Astrocyte (in vitro differentiated cells and primary cell): ENCODE results near the gene PLXNB2. TPM values are rescaled to one million over a fixed set of nuclear protein-coding genes. Genes with fewer than 3 reads are reported as not detected.

Experiments used
- DNase-seq: peaks from one replicate; pipeline ENCODE4 v3.0.0-alpha.2; 2010; ENCODE audit warnings: low read depth
- FAIRE-seq: peaks from 2 replicates; lab custom pipeline; 2011; peaks lifted over from hg19 to GRCh38; lab: Jason Lieb, UNC
- H2AFZ ChIP-seq: 2 replicates; pipeline ENCODE4 v1.6.0; 2012; ENCODE audit warnings: low read depth, low read length, inconsistent platforms
- H3K27ac ChIP-seq: 2 replicates; pipeline ENCODE4 v1.5.1; 2011; ENCODE audit warnings: low read depth, low read length, inconsistent platforms
- H3K27me3 ChIP-seq: 2 replicates; pipeline ENCODE4 v1.6.0; 2011; ENCODE audit warnings: low read length, inconsistent platforms; ENCODE audit not compliant: insufficient read depth
- H3K36me3 ChIP-seq: 2 replicates; pipeline ENCODE4 v1.5.1; 2011; ENCODE audit warnings: low read length, inconsistent platforms; ENCODE audit not compliant: insufficient read depth
- H3K4me1 ChIP-seq: 2 replicates; pipeline ENCODE4 v1.5.1; 2011; ENCODE audit warnings: low read length, inconsistent platforms; ENCODE audit not compliant: insufficient read depth
- H3K4me2 ChIP-seq: 2 replicates; pipeline ENCODE4 v1.6.0; 2012; ENCODE audit warnings: low read length, inconsistent platforms
- H3K4me3 ChIP-seq: 2 replicates; pipeline ENCODE4 v1.5.1; 2011; ENCODE audit warnings: low read depth, mild to moderate bottlenecking, low read length, inconsistent platforms; ENCODE audit not compliant: insufficient read depth
- H3K79me2 ChIP-seq: 2 replicates; pipeline ENCODE4 v1.6.0; 2012; ENCODE audit warnings: mild to moderate bottlenecking, low read length, inconsistent platforms; ENCODE audit not compliant: insufficient read depth
- H3K9ac ChIP-seq: 2 replicates; pipeline ENCODE4 v1.6.0; 2012; ENCODE audit warnings: mild to moderate bottlenecking, low read length, inconsistent platforms
- H3K9me3 ChIP-seq: 2 replicates; pipeline ENCODE4 v1.5.1; 2012; ENCODE audit warnings: low read depth, mild to moderate bottlenecking, low read length, inconsistent platforms; ENCODE audit not compliant: insufficient read depth
- H4K20me1 ChIP-seq: 2 replicates; pipeline ENCODE4 v1.6.0; 2012; ENCODE audit warnings: low read length, inconsistent platforms; ENCODE audit not compliant: insufficient read depth
- H3K27ac Mint-ChIP-seq: one replicate; pipeline ENCODE4 v1.8.0; 2021; ENCODE audit warnings: mild to moderate bottlenecking, mixed read lengths; ENCODE audit not compliant: unreplicated experiment
- H3K27me3 Mint-ChIP-seq: one replicate; pipeline ENCODE4 v1.8.0; 2021; ENCODE audit warnings: low read depth, mixed read lengths; ENCODE audit not compliant: unreplicated experiment
- H3K36me3 Mint-ChIP-seq: one replicate; pipeline ENCODE4 v1.8.0; 2021; ENCODE audit warnings: low read depth, mixed read lengths; ENCODE audit not compliant: unreplicated experiment
- H3K4me1 Mint-ChIP-seq: one replicate; pipeline ENCODE4 v1.8.0; 2021; ENCODE audit warnings: low read depth, mixed read lengths; ENCODE audit not compliant: unreplicated experiment
- H3K4me3 Mint-ChIP-seq: one replicate; pipeline ENCODE4 v1.8.0; 2021; ENCODE audit warnings: mild to moderate bottlenecking, moderate library complexity, mixed read lengths; ENCODE audit not compliant: unreplicated experiment
- H3K9me3 Mint-ChIP-seq: one replicate; pipeline ENCODE4 v1.8.0; 2021; ENCODE audit warnings: mild to moderate bottlenecking, mixed read lengths; ENCODE audit not compliant: unreplicated experiment
- CTCF ChIP-seq: IDR thresholded peaks from 2 replicates; pipeline ENCODE4 v1.5.1; 2011; ENCODE audit warnings: low read depth, mild to moderate bottlenecking, inconsistent platforms, low read length, moderate library complexity; ENCODE audit not compliant: insufficient read depth
- EZH2 ChIP-seq: IDR thresholded peaks from 2 replicates; pipeline ENCODE4 v1.6.1; 2012; ENCODE audit warnings: mild to moderate bottlenecking, low read length, inconsistent platforms; ENCODE audit not compliant: insufficient read depth
- total RNA-seq: library from RNA; stranded (reverse); gene quantifications from 2 replicates; pipeline ENCODE4 v1.2.1, GENCODE V29; 2021

The PLXNB2 gene
- total RNA-seq, 1 donor from 2014 or later: 327 TPM

- H3K9me3 Mint-ChIP-seq: peaks cover 2% of the 10 kb centered on the region
- H3K36me3 Mint-ChIP-seq: no peaks in the 10 kb centered on the region
- no peak overlapping the region for H3K4me3 Mint-ChIP-seq
Measured at GRCh38 chr22:50317178-50317577, 9.7 kb upstream of the PLXNB2 start.

GRCh38 chr22:50316114-50317065 lies 8.9 kb upstream of the PLXNB2 start:
- Mint-ChIP-seq H3K36me3 (no peaks in the 10 kb centered on the region), H3K4me1 (peaks cover 3% of the 10 kb centered on the region), H3K27ac (no peak overlapping the region), H3K9me3 (peaks cover 2% of the 10 kb centered on the region), H3K27me3 (peaks cover 19% of the 10 kb centered on the region), H3K4me3 (no peak overlapping the region)
- Histone ChIP-seq H4K20me1 (no peaks in the 10 kb centered on the region), H3K9me3 (no peaks in the 10 kb centered on the region), H3K4me2 (no peak overlapping the region), H3K27ac (no peak overlapping the region), H3K36me3 (no peaks in the 10 kb centered on the region), H3K79me2 (no peaks in the 10 kb centered on the region), H2AFZ (no peak overlapping the region), H3K9ac (no peak overlapping the region), H3K4me3 (no peak overlapping the region), H3K27me3 (no peaks in the 10 kb centered on the region), H3K4me1 (no peaks in the 10 kb centered on the region)
- TF ChIP-seq EZH2: no peak
- TF ChIP-seq CTCF: no peak
- FAIRE-seq (no peak), DNase-seq (no peak)

More at GRCh38 chr22:50317178-50317577, 9.7 kb upstream of the PLXNB2 start:
- H2AFZ ChIP-seq: no peak overlapping the region
- no peaks in the 10 kb centered on the region for H3K79me2 ChIP-seq
- peaks cover 3% of the 10 kb centered on the region for H3K4me1 Mint-ChIP-seq
- no peaks in the 10 kb centered on the region for H3K27me3 ChIP-seq
- no peaks in the 10 kb centered on the region for H3K9me3 ChIP-seq
- no peaks in the 10 kb centered on the region for H4K20me1 ChIP-seq
- H3K4me1 ChIP-seq: no peaks in the 10 kb centered on the region
- no peak overlapping the region for H3K4me2 ChIP-seq
- peaks cover 19% of the 10 kb centered on the region for H3K27me3 Mint-ChIP-seq
- no peak overlapping the region for H3K4me3 ChIP-seq
- no peaks in the 10 kb centered on the region for H3K36me3 ChIP-seq
- H3K27ac Mint-ChIP-seq: no peak overlapping the region
- FAIRE-seq (no peak), DNase-seq (no peak)
- TF ChIP-seq EZH2 (no peak), CTCF (no peak)
- no peak overlapping the region for H3K27ac ChIP-seq
- H3K9ac ChIP-seq: no peak overlapping the region
